NCI-H1105 (cell line): ENCODE measurements around the gene BMP2.

Experiments
- DNase-seq: peaks from one replicate; lab custom pipeline; 2025; lab: John Stamatoyannopoulos, UW

BMP2 gene

DNA sequence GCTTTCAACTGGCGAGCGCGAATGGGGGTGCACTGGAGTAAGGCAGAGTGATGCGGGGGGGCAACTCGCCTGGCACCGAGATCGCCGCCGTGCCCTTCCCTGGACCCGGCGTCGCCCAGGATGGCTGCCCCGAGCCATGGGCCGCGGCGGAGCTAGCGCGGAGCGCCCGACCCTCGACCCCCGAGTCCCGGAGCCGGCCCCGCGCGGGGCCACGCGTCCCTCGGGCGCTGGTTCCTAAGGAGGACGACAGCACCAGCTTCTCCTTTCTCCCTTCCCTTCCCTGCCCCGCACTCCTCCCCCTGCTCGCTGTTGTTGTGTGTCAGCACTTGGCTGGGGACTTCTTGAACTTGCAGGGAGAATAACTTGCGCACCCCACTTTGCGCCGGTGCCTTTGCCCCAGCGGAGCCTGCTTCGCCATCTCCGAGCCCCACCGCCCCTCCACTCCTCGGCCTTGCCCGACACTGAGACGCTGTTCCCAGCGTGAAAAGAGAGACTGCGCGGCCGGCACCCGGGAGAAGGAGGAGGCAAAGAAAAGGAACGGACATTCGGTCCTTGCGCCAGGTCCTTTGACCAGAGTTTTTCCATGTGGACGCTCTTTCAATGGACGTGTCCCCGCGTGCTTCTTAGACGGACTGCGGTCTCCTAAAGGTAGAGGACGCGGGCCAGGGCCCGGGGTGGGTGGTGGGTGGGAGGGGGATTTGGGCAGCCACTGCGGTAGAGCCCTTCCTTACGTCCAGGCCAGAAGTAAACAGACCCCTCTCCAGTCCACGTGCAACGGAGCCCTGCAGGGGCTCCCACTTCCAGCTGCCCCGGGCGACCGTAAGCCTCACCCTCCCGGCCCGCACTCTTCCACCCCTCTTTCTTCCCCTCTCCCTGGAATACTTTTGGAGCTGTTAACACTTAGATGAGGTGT, 998 bp downstream of the BMP2 start:
- DNase-seq, result no peak

DNA sequence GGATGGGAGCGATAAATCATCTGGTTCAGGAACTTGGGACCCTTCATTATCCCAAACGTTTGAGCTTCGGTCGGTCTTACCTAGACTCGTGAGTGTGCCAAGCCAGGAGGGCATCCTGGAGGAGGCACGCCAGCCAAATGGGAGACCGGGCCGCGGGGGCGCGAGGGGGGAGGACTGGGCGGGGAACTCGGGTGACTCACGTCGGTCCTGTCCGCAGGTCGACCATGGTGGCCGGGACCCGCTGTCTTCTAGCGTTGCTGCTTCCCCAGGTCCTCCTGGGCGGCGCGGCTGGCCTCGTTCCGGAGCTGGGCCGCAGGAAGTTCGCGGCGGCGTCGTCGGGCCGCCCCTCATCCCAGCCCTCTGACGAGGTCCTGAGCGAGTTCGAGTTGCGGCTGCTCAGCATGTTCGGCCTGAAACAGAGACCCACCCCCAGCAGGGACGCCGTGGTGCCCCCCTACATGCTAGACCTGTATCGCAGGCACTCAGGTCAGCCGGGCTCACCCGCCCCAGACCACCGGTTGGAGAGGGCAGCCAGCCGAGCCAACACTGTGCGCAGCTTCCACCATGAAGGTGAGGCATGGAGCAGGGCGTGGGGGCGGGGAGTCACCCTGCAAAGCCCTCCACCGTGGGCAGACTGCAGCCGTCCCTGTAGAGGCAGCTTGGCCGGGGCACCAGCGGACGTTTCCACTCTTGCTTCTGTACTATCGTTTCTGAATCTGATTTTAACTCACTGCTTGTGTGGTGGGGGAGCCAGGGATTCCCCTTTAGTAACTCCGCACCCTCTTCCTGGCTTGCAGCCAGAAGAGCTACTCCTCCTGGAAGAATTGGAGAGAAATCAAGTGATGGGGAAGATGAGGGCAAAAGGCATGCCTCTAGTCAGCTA, 2.7 kb downstream of the BMP2 start:
- DNase-seq, result no peak

DNA sequence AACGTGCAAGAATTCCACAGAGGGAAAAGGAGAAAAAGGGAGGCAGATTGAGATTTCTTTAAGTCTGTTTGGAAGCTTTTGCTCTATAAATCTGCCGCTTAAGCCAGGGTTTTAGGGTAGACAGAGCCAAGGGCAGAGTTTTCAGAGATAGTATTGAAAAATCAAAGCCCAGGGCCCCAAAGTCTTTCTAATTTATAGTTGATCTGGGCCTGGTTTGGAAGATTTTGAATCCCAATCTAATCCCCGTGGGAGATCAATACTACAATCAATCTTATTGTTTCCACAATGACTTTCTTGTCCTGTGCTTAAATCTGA, 3.3 kb downstream of the BMP2 start:
- no peak for DNase-seq

- peak; percentile 92 for DNase-seq
Measured at GRCh38 chr20:6780433-6781190, 13.1 kb downstream of the BMP2 start.

DNA sequence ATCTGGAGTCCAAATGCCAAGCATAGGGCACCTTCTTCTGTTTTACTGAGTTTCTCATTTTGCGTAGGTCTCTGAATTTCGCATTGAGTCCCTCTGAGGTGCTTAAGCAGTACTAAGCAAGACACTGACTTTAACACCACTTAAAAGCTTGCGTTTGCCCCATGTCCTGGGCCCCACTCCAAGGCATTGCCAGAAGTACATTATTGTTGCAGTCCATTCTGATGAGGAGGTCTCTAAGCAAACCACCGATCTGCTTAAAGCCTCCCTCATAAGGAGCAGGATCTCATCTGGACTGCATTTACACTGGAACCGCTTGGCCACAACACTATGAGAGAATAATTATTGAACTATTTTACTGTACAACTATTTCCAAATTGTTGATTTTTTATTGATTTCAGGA, 16.3 kb downstream of the BMP2 start:
- DNase-seq, result no peak

GRCh38 chr20:6784210-6784631, 16.7 kb downstream of the BMP2 start:
- DNase-seq, result no peak

GRCh38 chr20:6784767-6785166, 17.3 kb downstream of the BMP2 start:
- no peak for DNase-seq

DNA sequence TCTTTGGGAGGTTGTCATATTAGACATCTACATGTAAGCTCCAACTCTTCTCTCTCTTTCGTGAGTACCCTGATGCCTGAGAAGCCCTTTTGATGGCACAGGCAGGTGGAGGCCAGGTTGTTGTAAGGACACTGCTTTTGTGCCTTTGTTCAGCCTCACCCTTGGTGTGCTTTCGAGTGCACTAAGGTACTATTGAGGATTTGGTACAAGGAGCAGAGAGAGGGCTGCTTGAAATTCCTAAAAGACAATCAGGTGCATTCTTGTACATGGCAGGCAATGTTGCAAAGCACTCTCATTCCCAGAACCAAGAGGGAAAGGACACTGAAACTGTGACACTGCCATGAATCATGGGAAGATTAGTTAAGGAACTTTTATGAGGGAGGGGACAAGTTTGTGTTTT, 19.1 kb downstream of the BMP2 start:
- DNase-seq, result no peak

GRCh38 chr20:6792789-6793188, 25.3 kb downstream of the BMP2 start:
- DNase-seq, result no peak

DNA sequence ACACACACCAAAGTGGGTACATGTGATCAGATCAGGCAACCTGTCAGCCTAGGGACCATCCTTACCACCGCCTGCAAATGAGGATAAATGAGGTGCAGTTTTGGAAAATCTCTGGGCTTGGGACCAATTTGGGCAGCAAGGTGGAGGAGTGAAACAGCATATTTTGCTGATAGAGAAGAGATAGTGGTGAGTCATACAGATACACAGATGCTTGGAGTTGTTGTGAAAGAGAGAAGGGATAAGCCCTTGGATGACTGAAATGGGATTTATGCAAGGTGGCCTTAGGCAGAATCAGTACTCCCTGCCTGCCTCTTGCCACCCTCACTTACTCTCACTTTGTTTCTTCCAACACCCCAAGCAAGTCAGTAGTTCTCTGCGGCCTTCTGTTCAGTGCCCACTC, 34.7 kb downstream of the BMP2 start:
- no peak for DNase-seq

- no peak for DNase-seq
Measured at GRCh38 chr20:6806275-6806674, 38.8 kb downstream of the BMP2 start.

DNA sequence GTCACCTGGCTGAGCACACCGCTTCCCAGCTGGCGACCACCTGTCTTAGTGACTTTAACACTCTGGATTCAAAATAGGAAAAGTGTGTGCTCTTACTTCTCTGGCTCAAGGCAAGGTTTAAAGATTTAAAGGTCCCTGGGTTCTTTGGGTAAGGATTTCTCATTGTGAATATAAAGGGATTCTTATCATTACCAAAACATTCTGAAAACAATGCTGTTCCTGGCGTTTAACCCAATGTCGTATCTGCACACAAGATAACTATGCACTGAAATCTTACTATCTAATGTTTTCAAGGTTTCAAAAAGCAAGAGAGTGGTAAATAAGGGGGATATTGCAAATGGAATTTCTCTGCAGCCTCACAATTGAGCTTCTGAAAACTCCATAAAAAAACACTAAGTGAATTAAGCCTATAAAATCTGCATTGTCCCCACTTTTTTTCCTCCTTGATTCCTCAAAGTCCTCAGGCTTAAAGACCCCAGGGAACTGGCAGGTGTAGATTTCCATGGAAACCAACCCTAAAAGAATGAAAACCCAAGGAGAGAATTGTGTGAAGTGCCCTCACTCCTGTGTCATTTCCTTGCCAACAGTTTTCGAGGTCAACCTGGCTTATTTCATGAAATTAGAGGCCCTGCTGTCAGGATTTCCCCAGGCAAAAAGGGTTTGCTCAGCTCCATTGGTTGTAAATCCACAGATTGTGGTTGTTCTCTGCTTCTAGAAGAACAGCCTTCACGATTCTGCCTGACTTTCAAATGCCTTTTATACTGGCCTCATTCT, 44.0 kb downstream of the BMP2 start:
- DNase-seq, result no peak

DNA sequence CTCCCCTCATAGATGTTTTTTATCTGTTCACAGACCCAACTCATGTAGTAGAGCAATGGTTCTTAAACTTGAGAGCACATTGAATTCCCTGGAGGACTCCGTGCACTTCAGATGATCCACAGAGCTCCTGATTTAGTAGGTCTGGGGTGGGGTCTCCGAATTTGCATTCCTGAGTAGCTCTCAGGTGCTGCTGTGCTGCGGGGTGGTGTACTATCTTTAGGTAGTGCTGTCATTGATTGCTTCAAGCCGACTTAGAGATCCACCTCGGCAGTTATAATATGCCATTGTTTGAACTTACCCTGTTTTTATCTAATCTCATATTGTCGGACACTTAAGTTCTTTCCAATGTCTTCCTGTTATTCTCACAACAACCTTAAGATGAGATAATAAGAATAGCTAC, 45.0 kb downstream of the BMP2 start:
- no peak for DNase-seq

DNA sequence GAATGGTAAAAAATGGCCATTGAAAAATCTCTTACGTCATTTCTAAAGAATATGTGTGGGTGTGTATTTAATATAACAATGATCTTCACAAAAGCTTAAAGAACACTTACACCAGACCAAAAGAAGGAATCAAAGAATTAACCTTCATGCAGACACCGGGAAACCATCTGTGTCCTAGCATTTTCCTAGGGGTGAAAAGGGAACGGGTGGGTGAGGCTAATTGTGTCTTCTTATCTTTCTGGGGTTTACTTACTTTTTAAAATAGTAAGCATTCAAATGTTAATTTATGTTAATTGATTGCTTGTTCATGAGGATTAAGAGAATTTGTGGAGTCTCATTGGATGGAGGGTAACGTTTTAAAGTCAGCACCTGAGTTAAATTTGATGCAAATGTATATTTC, 47.5 kb downstream of the BMP2 start:
- DNase-seq, result no peak

DNA sequence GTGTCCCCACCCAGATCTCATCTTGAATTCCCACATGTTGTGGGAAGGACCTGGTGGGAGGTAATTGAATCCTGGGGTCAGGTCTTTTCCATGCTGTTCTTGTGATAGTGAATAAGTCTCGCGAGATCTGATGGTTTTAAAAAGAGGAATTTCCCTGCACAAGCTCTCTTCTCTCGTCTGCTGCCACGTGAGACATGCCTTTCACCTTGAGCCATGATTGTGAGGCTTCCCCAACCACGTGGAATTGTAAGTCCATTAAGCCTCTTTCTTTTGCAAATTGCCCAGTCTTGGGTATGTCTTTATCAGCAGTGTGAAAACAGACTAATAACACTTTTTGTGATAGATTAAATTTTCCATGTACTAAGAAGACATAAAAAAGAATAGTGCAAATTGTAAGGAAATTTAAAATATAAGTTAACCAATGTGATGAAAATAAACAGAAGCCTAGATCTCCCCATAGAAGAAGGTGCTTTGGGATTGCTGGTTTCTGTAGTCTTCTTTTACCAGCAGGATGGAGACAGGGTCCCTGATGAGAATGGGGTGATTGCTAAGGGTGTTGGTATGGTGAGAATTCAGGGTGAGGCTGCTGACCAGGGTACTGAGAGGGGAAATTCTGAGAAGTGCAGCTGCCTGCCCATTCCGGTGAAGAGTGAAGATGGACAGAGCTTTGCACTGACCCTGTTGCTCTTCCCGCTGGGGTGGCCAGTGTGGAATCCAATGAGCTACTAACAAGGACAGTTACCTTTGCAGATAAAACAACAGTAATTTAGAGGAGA, 50.7 kb downstream of the BMP2 start:
- DNase-seq, result no peak

GRCh38 chr20:6819599-6819998, 52.1 kb downstream of the BMP2 start:
- peak; percentile 23 for DNase-seq

- no peak for DNase-seq
Measured at GRCh38 chr20:6824401-6824800, 56.9 kb downstream of the BMP2 start.

DNA sequence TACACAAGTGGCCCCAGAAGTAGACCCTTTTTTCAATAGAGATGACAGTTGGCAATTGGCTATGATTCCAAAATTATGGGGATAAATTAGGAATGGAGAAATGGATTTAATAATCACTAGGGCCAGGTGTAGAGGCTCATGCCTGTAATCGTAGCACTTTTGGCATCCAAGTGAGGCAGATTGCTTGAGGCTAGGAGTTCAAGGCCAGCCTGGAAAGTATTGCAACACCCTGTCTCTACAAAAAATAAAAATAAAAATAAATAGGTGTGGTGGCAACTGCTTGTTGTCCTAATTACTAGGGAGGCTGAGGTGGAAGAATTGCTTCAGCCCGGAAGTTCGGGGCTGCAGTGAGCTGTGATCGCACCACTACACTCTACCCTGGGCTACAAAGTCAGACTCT, 60.0 kb downstream of the BMP2 start:
- DNase-seq, result no peak

DNA sequence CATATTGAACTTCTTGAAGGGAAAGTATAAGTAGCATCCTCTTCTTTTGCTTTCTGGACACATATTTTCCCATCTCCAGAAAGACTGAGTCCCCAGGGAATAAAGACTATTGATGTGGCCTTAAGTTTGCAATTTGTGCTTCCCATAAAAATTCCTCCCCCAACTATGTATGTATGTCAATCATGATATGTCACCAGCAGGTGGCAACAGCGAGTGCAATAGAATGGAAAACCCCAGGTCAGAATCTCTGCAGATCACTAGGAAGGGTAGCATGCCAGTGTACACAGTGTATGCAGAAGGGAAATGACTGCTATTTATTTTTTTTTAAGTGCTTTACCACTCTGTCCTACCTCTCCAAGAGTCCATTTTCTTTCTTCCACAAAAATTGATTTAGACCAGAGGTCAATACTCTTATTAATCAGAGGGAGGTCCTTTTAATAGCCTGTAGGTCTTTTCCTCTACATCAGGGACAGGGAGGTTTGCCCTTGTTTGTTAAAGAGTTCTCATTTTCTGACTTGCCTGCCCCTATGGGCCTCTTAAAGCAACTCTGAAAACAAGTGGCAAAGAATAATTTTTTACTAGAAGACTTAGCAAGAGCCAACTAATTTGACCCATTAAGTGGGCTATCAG, 61.4 kb downstream of the BMP2 start:
- DNase-seq, result peak; percentile 67

DNA sequence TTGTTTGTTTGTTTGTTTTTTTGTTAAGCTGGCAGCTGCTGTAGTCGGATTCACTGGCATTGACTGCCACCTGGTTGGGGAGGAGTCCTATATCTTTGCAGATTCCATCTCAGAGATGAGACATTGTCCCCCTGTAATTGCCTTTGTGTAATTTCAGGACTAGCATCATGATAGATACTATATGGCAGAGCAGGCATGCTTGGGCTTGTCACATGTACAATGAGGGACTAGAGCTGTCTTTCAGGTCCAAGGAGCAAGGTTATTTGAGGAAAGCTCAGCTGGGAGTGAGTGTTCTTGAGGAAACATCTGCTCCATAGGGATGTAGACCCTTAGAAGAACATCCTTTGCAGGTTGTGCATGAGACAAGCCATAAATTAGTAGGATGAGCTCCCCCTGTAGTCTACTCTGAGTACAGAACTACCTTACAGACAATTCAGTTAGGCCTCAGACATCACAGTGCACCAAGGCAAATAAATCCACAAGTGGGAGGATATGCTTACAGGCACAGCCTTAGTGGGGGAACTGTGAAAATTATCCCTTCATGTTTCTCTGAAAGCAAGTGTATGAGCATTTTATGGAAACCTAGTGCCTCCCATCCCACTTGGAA, 62.1 kb downstream of the BMP2 start:
- no peak for DNase-seq
